H1 (cell line): ENCODE results near the gene CPEB3. TPM values are rescaled to one million over a fixed set of nuclear protein-coding genes. Genes with fewer than 3 reads are reported as not detected.

Experiments
- CTCF ChIA-PET: fragments of 300-600 bp; sonication (Branson Sonifier 250); formaldehyde crosslinking; loops from one replicate; lab custom pipeline; 2021; ENCODE audit not compliant: partially characterized antibody; lab: Charles Lee
- POLR2A ChIA-PET: fragments of 300-600 bp; sonication (Branson Sonifier 250); formaldehyde crosslinking; loops from one replicate; lab custom pipeline; 2021; ENCODE audit warnings: inconsistent platforms; ENCODE audit not compliant: partially characterized antibody; lab: Charles Lee
- DNase-seq, 2 experiments: peaks; one replicate each; pipeline versions ENCODE4 v3.0.0 to v3.0.0-alpha.2; 2010 to 2022; ENCODE audit warnings: low spot score in 2 of 2, low read depth in 1 of 2, mixed read lengths in 1 of 2
- FAIRE-seq: peaks from 2 replicates; lab custom pipeline; 2011; peaks lifted over from hg19 to GRCh38; lab: Jason Lieb, UNC
- H2AFZ ChIP-seq: 2 replicates; pipeline ENCODE4 v1.8.1; 2012; ENCODE audit warnings: low read length, inconsistent platforms
- H2AK5ac ChIP-seq: 2 replicates; pipeline ENCODE4 v1.6.1; 2013; ENCODE audit warnings: low read depth, low read length
- H2BK120ac ChIP-seq: replicated peaks from 2 replicates; pipeline ENCODE3; 2013; ENCODE audit warnings: low read depth, low read length, inconsistent platforms
- H2BK12ac ChIP-seq: 2 replicates; pipeline ENCODE4 v1.6.1; 2013; ENCODE audit warnings: low read depth, low read length
- H2BK15ac ChIP-seq: 2 replicates; pipeline ENCODE4 v1.6.1; 2013; ENCODE audit warnings: low read length
- H2BK20ac ChIP-seq: 2 replicates; pipeline ENCODE4 v1.6.1; 2013; ENCODE audit warnings: low read length
- H2BK5ac ChIP-seq: 2 replicates; pipeline ENCODE4 v1.6.1; 2013; ENCODE audit warnings: low read depth, low read length
- H3K14ac ChIP-seq: 2 replicates; pipeline ENCODE4 v1.6.1; 2013; ENCODE audit warnings: inconsistent platforms; ENCODE audit not compliant: insufficient read length
- H3K18ac ChIP-seq: 2 replicates; pipeline ENCODE4 v1.6.1; 2013; ENCODE audit warnings: low read length; ENCODE audit errors: extremely low read depth
- H3K23ac ChIP-seq: 2 replicates; pipeline ENCODE4 v1.6.1; 2013; ENCODE audit warnings: inconsistent platforms; ENCODE audit not compliant: insufficient read length
- H3K23me2 ChIP-seq: 2 replicates; pipeline ENCODE4 v1.6.1; 2013; ENCODE audit warnings: low read depth, low read length
- H3K27ac ChIP-seq: 2 replicates; pipeline ENCODE4 v1.6.1; 2011; ENCODE audit warnings: low read depth, low read length, inconsistent platforms
- H3K27me3 ChIP-seq, 4 experiments: replicated peaks in 1 of 4; 1 replicate in 1 of 4; 2 replicates in 3 of 4; pipeline versions ENCODE4 v1.6.1 to v1.8.1; 2011 to 2013; ENCODE audit warnings: low read length in 3 of 4, mild to moderate bottlenecking in 3 of 4, inconsistent platforms in 2 of 4, mixed read lengths in 2 of 4, moderate library complexity in 1 of 4; ENCODE audit not compliant: control insufficient read depth in 3 of 4, insufficient read depth in 3 of 4; ENCODE audit errors: extremely low read depth in 1 of 4
- H3K36me3 ChIP-seq, 4 experiments: 2 replicates each; pipeline versions ENCODE4 v1.6.1 to v1.8.1; 2011 to 2013; ENCODE audit warnings: mild to moderate bottlenecking in 4 of 4, low read length in 3 of 4, moderate library complexity in 2 of 4, control low read depth in 1 of 4, inconsistent platforms in 1 of 4; ENCODE audit not compliant: insufficient read depth in 4 of 4, control insufficient read depth in 2 of 4
- H3K4ac ChIP-seq: replicated peaks from 2 replicates; pipeline ENCODE3; 2013; ENCODE audit warnings: low read length, low read depth, mixed read lengths, inconsistent platforms; ENCODE audit not compliant: insufficient read length
- H3K4me1 ChIP-seq, 4 experiments: replicated peaks in 1 of 4; 1 replicate in 1 of 4; 2 replicates in 3 of 4; pipeline versions ENCODE4 v1.6.1 to v1.8.1; 2011 to 2013; ENCODE audit warnings: low read length in 3 of 4, inconsistent platforms in 2 of 4, mixed read lengths in 1 of 4; ENCODE audit not compliant: insufficient read depth in 4 of 4, control insufficient read depth in 3 of 4
- H3K4me2 ChIP-seq, 2 experiments: 2 replicates each; pipeline versions ENCODE4 v1.6.1 to v1.8.1; 2011 to 2013; ENCODE audit warnings: low read depth in 2 of 2, low read length in 2 of 2, control low read depth in 1 of 2, inconsistent platforms in 1 of 2, mild to moderate bottlenecking in 1 of 2; ENCODE audit not compliant: insufficient read depth in 1 of 2
- H3K4me3 ChIP-seq, 4 experiments: fragments of 200-600, 300-600 bp in 1 of 4; sonication (generic), shearing (Covaris generic), sonication (Bioruptor Twin) in 1 of 4; 2 replicates each; pipeline versions ENCODE4 v1.5.1 to v1.8.1; 2011 to 2016; ENCODE audit warnings: low read length in 4 of 4, low read depth in 3 of 4, control low read depth in 2 of 4, inconsistent platforms in 2 of 4, mild to moderate bottlenecking in 2 of 4, mixed read lengths in 1 of 4, moderate library complexity in 1 of 4; ENCODE audit not compliant: insufficient read depth in 2 of 4; ENCODE audit errors: extremely low read depth in 1 of 4
- H3K56ac ChIP-seq: replicated peaks from 2 replicates; pipeline ENCODE3; 2013; ENCODE audit warnings: low read depth, mild to moderate bottlenecking, mixed read lengths, low read length, inconsistent platforms; ENCODE audit not compliant: insufficient read length
- H3K79me1 ChIP-seq: 2 replicates; pipeline ENCODE4 v1.6.1; 2013; ENCODE audit warnings: low read depth, low read length, control low read depth
- H3K79me2 ChIP-seq, 2 experiments: 2 replicates each; pipeline versions ENCODE4 v1.6.1 to v1.8.1; 2012 to 2013; ENCODE audit warnings: low read length in 2 of 2, mild to moderate bottlenecking in 2 of 2, inconsistent platforms in 1 of 2; ENCODE audit not compliant: insufficient read depth in 2 of 2, control insufficient read depth in 1 of 2
- H3K9ac ChIP-seq, 4 experiments: replicated peaks in 1 of 4; 1 replicate in 1 of 4; 2 replicates in 3 of 4; pipeline versions ENCODE4 v1.6.1 to v1.8.1; 2011 to 2013; ENCODE audit warnings: low read depth in 3 of 4, low read length in 3 of 4, control low read depth in 2 of 4, mild to moderate bottlenecking in 2 of 4, moderate library complexity in 2 of 4, inconsistent platforms in 1 of 4; ENCODE audit errors: extremely low read depth in 1 of 4
- H3K9me3 ChIP-seq, 2 experiments: 2 replicates each; pipeline versions ENCODE4 v1.6.1 to v1.8.1; 2012 to 2013; ENCODE audit warnings: mild to moderate bottlenecking in 2 of 2, moderate library complexity in 2 of 2, control low read depth in 1 of 2, inconsistent platforms in 1 of 2, low read depth in 1 of 2, low read length in 1 of 2, mixed read lengths in 1 of 2; ENCODE audit not compliant: insufficient read depth in 2 of 2
- H4K20me1 ChIP-seq, 2 experiments: replicated peaks in 1 of 2; 2 replicates each; pipeline versions ENCODE3 to v1.8.1; 2011 to 2013; ENCODE audit warnings: inconsistent platforms in 2 of 2, low read length in 2 of 2, mild to moderate bottlenecking in 1 of 2; ENCODE audit not compliant: insufficient read depth in 2 of 2, control insufficient read depth in 1 of 2
- H4K5ac ChIP-seq: 2 replicates; pipeline ENCODE4 v1.6.1; 2013; ENCODE audit warnings: low read length, low read depth, mixed read lengths, inconsistent platforms; ENCODE audit not compliant: insufficient read length
- H4K8ac ChIP-seq: 2 replicates; pipeline ENCODE4 v1.8.0; 2013; ENCODE audit warnings: mild to moderate bottlenecking, moderate library complexity, low read length, inconsistent platforms; ENCODE audit not compliant: insufficient read depth; ENCODE audit errors: extremely low read depth
- H4K91ac ChIP-seq: replicated peaks from 2 replicates; pipeline ENCODE3; 2013; ENCODE audit warnings: low read length, mixed read lengths, inconsistent platforms; ENCODE audit not compliant: insufficient read length
- CBX8 ChIP-seq: fragments of 300-800, 300-1000 bp; sonication (generic); IDR thresholded peaks from 2 replicates; pipeline ENCODE4 v1.7.1; 2016; ENCODE audit warnings: low read depth, low read length, borderline replicate concordance
- PHF8 ChIP-seq: fragments of 200-600 bp; sonication (generic); conservative IDR thresholded peaks from 2 replicates; pipeline ENCODE4 v1.7.1; 2012; ENCODE audit warnings: low read depth, mild to moderate bottlenecking, inconsistent platforms, low read length, moderate library complexity
- SRF ChIP-seq: IDR thresholded peaks from 2 replicates; pipeline ENCODE4 v1.6.1; 2011; ENCODE audit warnings: mild to moderate bottlenecking, low read depth, low read length, moderate library complexity
- WGBS, 2 experiments: shearing (Covaris generic) in 1 of 2; methylation state at CpG; one replicate each; pipeline versions ENCODE4 v1.1.6 to v1.1.7; 2013 to 2015; ENCODE audit warnings: low lambda C conversion rate in 2 of 2, mixed read lengths in 2 of 2, inconsistent platforms in 1 of 2, low coverage in 1 of 2, missing lambda C conversion rate in 1 of 2; ENCODE audit not compliant: insufficient replicate concordance in 2 of 2, insufficient coverage in 1 of 2, insufficient read length in 1 of 2; ENCODE audit errors: extremely low coverage in 1 of 2, missing lambda C conversion rate in 1 of 2; 5-methylcytosine and 5-hydroxymethylcytosine counted together
- polyA plus RNA-seq, 7 experiments: library from polyadenylated mRNA; depleted of rRNA in 3 of 7; stranded (reverse) in 5 of 7; unstranded in 2 of 7; fragments of >200 nt in 5 of 7; fragments of 200-250 nt in 2 of 7; gene quantifications; 1 replicate in 5 of 7; 2 replicates in 1 of 7; 4 replicates in 1 of 7; pipeline versions ENCODE4 v1.2.1 to v1.2.3, GENCODE V29; 2011 to 2013; ENCODE audit warnings: missing spikeins in 2 of 7, mixed read lengths in 2 of 7
- total RNA-seq: library from RNA; stranded (reverse); fragmentation: NEBNext Ultra II Directional; extraction: Animal tissue kit (Norgen Biotek cat#: 25700); gene quantifications from 2 replicates; pipeline ENCODE4 v1.2.1, GENCODE V29; 2021

Gene CPEB3
- total and polyA plus RNA-seq, 2 of the 8 experiments (the other 6 are each of a cell fraction or from before 2014, with no cell fraction given), result 0.39 to 1.7 TPM

- Histone ChIP-seq H4K20me1 (no peaks in the 10 kb centered on the region), H3K23ac (no peak overlapping the region), H3K36me3 (no peaks in the 10 kb centered on the region), H3K18ac (no peak overlapping the region), H3K79me1 (no peaks in the 10 kb centered on the region), H2BK120ac (no peak overlapping the region), H2BK15ac (no peak overlapping the region), H2AFZ (no peak overlapping the region), H3K56ac (no peak overlapping the region), H3K4me1 (peaks cover 0 to 10% (median 7%) of the 10 kb centered on the region in 4 experiments; a peak in 3 of 7 replicates), H2AK5ac (no peak overlapping the region), H3K27ac (no peak overlapping the region), H3K27me3 (peaks cover 8 to 26% (median 23%) of the 10 kb centered on the region in 4 experiments), H2BK5ac (no peak overlapping the region), H3K79me2 (no peaks in the 10 kb centered on the region), H4K5ac (no peak overlapping the region), H3K14ac (no peak overlapping the region), H3K9ac (no peak overlapping the region), H3K9me3 (no peaks in the 10 kb centered on the region), H4K91ac (no peak overlapping the region), H3K4ac (no peak overlapping the region), H4K8ac (no peak overlapping the region), H3K4me3 (peak overlapping the region; percentile 53 to 82 (median 76); a peak in 7 of 8 replicates), H2BK20ac (no peak overlapping the region), H3K4me2 (peak overlapping the region; percentile 80 to 99), H3K23me2 (peaks cover 17% of the 10 kb centered on the region), H2BK12ac (no peak overlapping the region)
- CTCF ChIA-PET, result interaction anchor here (2.1 kb wide), 1 partner anchor 49 kb away, joined by 5 read pairs; the partner anchor contains the start of genes CPEB3 and MARCHF5
- 71% methylated on average over 1 of the region's 1 CpG; no CpG with 5 or more reads in 1 of the 2 experiments for WGBS, 2 experiments
- POLR2A ChIA-PET, result no interaction called here
- FAIRE-seq (no peak), DNase-seq (no peak)
- TF ChIP-seq PHF8 (no peak), SRF (0 out of 2 replicates have a peak, but pooled peaks have one; percentile 8), CBX8 (no peak)
Measured at GRCh38 chr10:92241501-92241900, 49.4 kb downstream of the CPEB3 start.
